SK-N-SH (cell line): ENCODE data around the gene ITPA.

Source experiments
- CTCF ChIP-seq: fragments of 200-600 bp; sonication (generic); IDR thresholded peaks from 2 replicates; pipeline ENCODE4 v1.6.1; 2017; ENCODE audit warnings: antibody characterized with exemption, mild to moderate bottlenecking, moderate library complexity
- EP300 ChIP-seq, 2 experiments: IDR thresholded peaks; 2 replicates each; pipeline versions ENCODE4 v1.4.0 to v1.6.1; 2012; ENCODE audit warnings: borderline replicate concordance in 1 of 2, low read depth in 1 of 2, low read length in 1 of 2
- FOXM1 ChIP-seq: IDR thresholded peaks from 2 replicates; pipeline ENCODE4 v1.4.0; 2012; ENCODE audit warnings: low read depth, mild to moderate bottlenecking
- GATA2 ChIP-seq: sonication (generic); formaldehyde crosslinking; IDR thresholded peaks from 2 replicates; pipeline ENCODE4 v1.5.0; 2020; ENCODE audit warnings: mild to moderate bottlenecking, missing genetic modification reagents
- POLR2AphosphoS5 ChIP-seq: IDR thresholded peaks from 2 replicates; pipeline ENCODE4 v1.6.1; 2012; ENCODE audit warnings: low read depth, low read length
- REST ChIP-seq: IDR thresholded peaks from 2 replicates; pipeline ENCODE4 v1.6.1; 2012; ENCODE audit warnings: mild to moderate bottlenecking, low read depth, low read length, moderate library complexity
- RXRA ChIP-seq: IDR thresholded peaks from 2 replicates; pipeline ENCODE4 v1.4.0; 2012; ENCODE audit warnings: low read depth, mild to moderate bottlenecking, borderline replicate concordance
- TEAD4 ChIP-seq: IDR thresholded peaks from 2 replicates; pipeline ENCODE4 v1.4.0; 2012; ENCODE audit warnings: mild to moderate bottlenecking, borderline replicate concordance; ENCODE audit not compliant: insufficient read depth

- TF ChIP-seq TEAD4 (no peak), CTCF (no peak), REST (no peak), RXRA (no peak), EP300 (IDR thresholded peaks at IDR 0.05; ENCODE audit: borderline replicate concordance in 1 of 2, low read depth in 1 of 2, low read length in 1 of 2) (no peak), GATA2 (no peak), FOXM1 (no peak), POLR2AphosphoS5 (no peak)
These were observed 24.7 kb downstream of the ITPA start for GRCh38 chr20:3233991-3234498.
